HepG2 (cell line): ENCODE data around the gene ZMYND19. TPM values are rescaled to one million over a fixed set of nuclear protein-coding genes. Genes with fewer than 3 reads are reported as not detected.

Experiments
- ATAC-seq: fragments of 200-7000 bp; cut with Tn5 transposase; 3 replicates; pipeline ENCODE4 v1.9.1; 2020; ENCODE audit warnings: mild to moderate bottlenecking, moderate library complexity
- BruUV-seq: library from RNA; stranded (reverse); fragments of 400-500 nt; replicated peaks from 2 replicates; lab custom pipeline; 2021; lab: Mats Ljungman, UMichigan
- CTCF ChIA-PET: fragments of 300-600 bp; formaldehyde crosslinking; extraction: SDS; loops from one replicate; lab custom pipeline; 2021; ENCODE audit warnings: low total read pairs, inconsistent platforms, low intra/inter-chr PET ratio; lab: Yijun Ruan, JAX
- POLR2A ChIA-PET: fragments of 350-600 bp; sonication (Branson Sonifier 250); formaldehyde crosslinking; loops from one replicate; lab custom pipeline; 2020; ENCODE audit warnings: antibody characterized with exemption, inconsistent platforms; lab: Yijun Ruan, JAX
- DNase-seq: peaks from one replicate; pipeline ENCODE4 v3.0.0-alpha.2; 2015; ENCODE audit warnings: low spot score
- FAIRE-seq: peaks from 3 replicates; lab custom pipeline; 2011; peaks lifted over from hg19 to GRCh38; lab: Jason Lieb, UNC
- H2AFZ ChIP-seq: one replicate; pipeline ENCODE4 v1.6.1; 2011; ENCODE audit warnings: low read length, inconsistent platforms
- H3K27ac ChIP-seq: fragments of 300-600 bp; 3 replicates; pipeline ENCODE4 v1.8.0; 2011; ENCODE audit warnings: mixed run types, mild to moderate bottlenecking, mixed read lengths, low read length, inconsistent platforms; ENCODE audit not compliant: insufficient read depth; ENCODE audit errors: extremely low read length
- H3K27me3 ChIP-seq, 2 experiments: fragments of 200-600 bp in 1 of 2; 2 replicates in 1 of 2; 3 replicates in 1 of 2; pipeline versions ENCODE4 v1.6.0 to v1.8.0; 2011; ENCODE audit warnings: low read length in 2 of 2, mild to moderate bottlenecking in 2 of 2, moderate library complexity in 2 of 2, inconsistent platforms in 1 of 2; ENCODE audit not compliant: insufficient read depth in 2 of 2, control insufficient read depth in 1 of 2
- H3K36me3 ChIP-seq, 2 experiments: fragments of 200-600 bp in 1 of 2; replicated peaks in 1 of 2; 2 replicates in 1 of 2; 3 replicates in 1 of 2; pipeline versions ENCODE4 v1.5.1 to v1.8.0; 2011; ENCODE audit warnings: low read length in 2 of 2, inconsistent platforms in 1 of 2; ENCODE audit not compliant: insufficient read depth in 2 of 2, control insufficient read depth in 1 of 2
- H3K4me1 ChIP-seq: 2 replicates; pipeline ENCODE4 v1.5.1; 2012; ENCODE audit warnings: low read length, inconsistent platforms; ENCODE audit not compliant: insufficient read depth
- H3K4me2 ChIP-seq: 2 replicates; pipeline ENCODE4 v1.6.0; 2011; ENCODE audit warnings: low read depth, low read length, inconsistent platforms
- H3K4me3 ChIP-seq, 3 experiments: fragments of 200-600 bp in 1 of 3; sonication (generic), shearing (Covaris generic) in 1 of 3; replicated peaks in 1 of 3; 2 replicates each; pipeline ENCODE4 v1.5.1; 2011 to 2016; ENCODE audit warnings: low read length in 3 of 3, inconsistent platforms in 2 of 3, low read depth in 2 of 3, mild to moderate bottlenecking in 2 of 3, control low read depth in 1 of 3, mixed read lengths in 1 of 3; ENCODE audit not compliant: insufficient read depth in 1 of 3
- H3K79me2 ChIP-seq: one replicate; pipeline ENCODE4 v1.6.1; 2011; ENCODE audit warnings: low read length, inconsistent platforms; ENCODE audit not compliant: insufficient read depth
- H3K9ac ChIP-seq: 2 replicates; pipeline ENCODE4 v1.6.0; 2011; ENCODE audit warnings: mild to moderate bottlenecking, low read depth, low read length, inconsistent platforms; ENCODE audit not compliant: insufficient read depth
- H3K9me3 ChIP-seq: 2 replicates; pipeline ENCODE4 v1.5.1; 2012; ENCODE audit warnings: mild to moderate bottlenecking, low read length
- H4K20me1 ChIP-seq: 2 replicates; pipeline ENCODE4 v1.6.0; 2011; ENCODE audit warnings: inconsistent platforms, mild to moderate bottlenecking, low read length, moderate library complexity; ENCODE audit not compliant: insufficient read depth
- CERS6 ChIP-seq: sonication (generic); formaldehyde crosslinking; IDR thresholded peaks from 2 replicates; pipeline ENCODE4 v1.5.0; 2020; ENCODE audit warnings: missing genetic modification reagents
- ETV5 ChIP-seq: IDR thresholded peaks from 2 replicates; pipeline ENCODE4 v1.6.1; 2018; ENCODE audit warnings: missing biosample characterization, missing genetic modification reagents, inconsistent platforms, borderline replicate concordance
- HOXA7 ChIP-seq: sonication (generic); formaldehyde crosslinking; IDR thresholded peaks from 2 replicates; pipeline ENCODE4 v1.8.1; 2022; ENCODE audit warnings: mild to moderate bottlenecking, missing genetic modification reagents, moderate library complexity
- MAFK ChIP-seq, 2 experiments: IDR thresholded peaks in 1 of 2; conservative IDR thresholded peaks in 1 of 2; 2 replicates each; pipeline ENCODE4 v1.6.1; 2011; ENCODE audit warnings: improper control_type of control experiment in 2 of 2, low read length in 2 of 2
- NCOR1 ChIP-seq: fragments of 200-600 bp; sonication (generic); IDR thresholded peaks from 2 replicates; pipeline ENCODE4 v1.7.0; 2017; ENCODE audit warnings: antibody characterized with exemption, low read length, borderline replicate concordance
- NFYC ChIP-seq: IDR thresholded peaks from 2 replicates; pipeline ENCODE4 v1.6.1; 2016; ENCODE audit warnings: missing genetic modification reagents, missing compliant biosample characterization
- RARA ChIP-seq: IDR thresholded peaks from 2 replicates; pipeline ENCODE4 v1.6.1; 2016; ENCODE audit warnings: missing genetic modification reagents, missing compliant biosample characterization
- REPIN1 ChIP-seq: sonication (generic); formaldehyde crosslinking; IDR thresholded peaks from 2 replicates; pipeline ENCODE4 v1.8.0; 2022; ENCODE audit warnings: missing genetic modification reagents, low read depth, mild to moderate bottlenecking, borderline replicate concordance
- RNF2 ChIP-seq: fragments of 450-650 bp; conservative IDR thresholded peaks from 2 replicates; pipeline ENCODE4 v1.6.1; 2016; ENCODE audit warnings: low read depth
- SMAD1 ChIP-seq: sonication (generic); formaldehyde crosslinking; IDR thresholded peaks from 2 replicates; pipeline ENCODE4 v1.4.0; 2020; ENCODE audit warnings: missing genetic modification reagents, low read depth, mild to moderate bottlenecking, borderline replicate concordance
- THAP11 ChIP-seq: IDR thresholded peaks from 2 replicates; pipeline ENCODE4 v1.6.1; 2016; ENCODE audit warnings: missing biosample characterization, missing genetic modification reagents
- ZBTB8A ChIP-seq: sonication (generic); formaldehyde crosslinking; IDR thresholded peaks from 2 replicates; pipeline ENCODE4 v1.4.0; 2020; ENCODE audit warnings: mild to moderate bottlenecking, low read depth, missing genetic modification reagents, borderline replicate concordance
- ZNF18 ChIP-seq: sonication (generic); formaldehyde crosslinking; IDR thresholded peaks from 2 replicates; pipeline ENCODE4 v1.8.0; 2022; ENCODE audit warnings: mild to moderate bottlenecking, missing genetic modification reagents; ENCODE audit not compliant: insufficient replicate concordance
- ZNF30 ChIP-seq: sonication (generic); formaldehyde crosslinking; IDR thresholded peaks from 2 replicates; pipeline ENCODE4 v1.5.0; 2020; ENCODE audit warnings: mild to moderate bottlenecking, missing genetic modification reagents
- ZNF468 ChIP-seq: sonication (generic); formaldehyde crosslinking; IDR thresholded peaks from 2 replicates; pipeline ENCODE4 v1.8.0; 2022; ENCODE audit warnings: mild to moderate bottlenecking, moderate library complexity, missing genetic modification reagents
- ZNF777 ChIP-seq: sonication (generic); formaldehyde crosslinking; IDR thresholded peaks from 2 replicates; pipeline ENCODE4 v1.4.0; 2020; ENCODE audit warnings: missing genetic modification reagents
- WGBS: methylation state at CpG from one replicate; pipeline ENCODE4 v1.1.6; 2017; ENCODE audit warnings: low lambda C conversion rate; 5-methylcytosine and 5-hydroxymethylcytosine counted together
- in situ Hi-C: cut with HindIII; loops from 2 replicates; pipeline ENCODE4 v1.10.0; 2017; ENCODE audit warnings: low pct_unique_long_range_greater_than_20kb; ENCODE audit not compliant: extremely low pct_ligation_motif_present
- intact Hi-C: fragments of 100-400 bp; cut with micrococcal nuclease; formaldehyde crosslinking; loops from one replicate; pipeline ENCODE4 v1.10.0; 2022; ENCODE audit not compliant: unreplicated experiment
- polyA plus RNA-seq, 8 experiments: library from polyadenylated mRNA; depleted of rRNA in 3 of 8; stranded (reverse) in 7 of 8; unstranded in 1 of 8; fragments of >200 nt; fragmentation: Illumina TruSeq in 4 of 8; extraction: Trizol in 4 of 8; gene quantifications; 2 replicates each; pipeline versions ENCODE4 v1.2.1 to v1.2.3, GENCODE V29; 2011 to 2016; ENCODE audit warnings: low read depth in 4 of 8, missing spikeins in 1 of 8, mixed read lengths in 1 of 8; ENCODE audit not compliant: insufficient read depth in 1 of 8
- total RNA-seq, 5 experiments: library from RNA; depleted of rRNA; stranded (reverse); fragments of >200 nt; fragmentation: Illumina TruSeq; extraction: Trizol; gene quantifications; 2 replicates each; pipeline ENCODE4 v1.2.3, GENCODE V29; 2016; ENCODE audit warnings: low read depth in 1 of 5
- TF ChIP-seq, protein P1 (sequence below): sonication (generic); formaldehyde crosslinking; IDR thresholded peaks from 2 replicates; pipeline ENCODE4 v1.4.0; 2020; ENCODE audit warnings: missing genetic modification reagents
- TF ChIP-seq, protein P2 (sequence below): sonication (generic); formaldehyde crosslinking; conservative IDR thresholded peaks from 2 replicates; pipeline ENCODE4 v1.4.0; 2020; ENCODE audit warnings: missing genetic modification reagents

ZMYND19 gene
- total and polyA plus RNA-seq, 2 of the 13 experiments (the other 11 are each of a cell fraction or from before 2014, with no cell fraction given), result 21.3 to 38.7 TPM

GRCh38 chr9:137543237-137543963 is 46.9 kb downstream of the ZMYND19 start (continued):
- TF ChIP-seq NFYC, result no peak
- TF ChIP-seq ZNF18 (CRISPR knock-in tag), result no peak
- TF ChIP-seq MAFK (conservative IDR thresholded peaks at IDR 0.05 in 1 of 2, IDR thresholded peaks at IDR 0.05 in 1 of 2; ENCODE audit: low read length in 2 of 2), result no peak
- no peak for TF ChIP-seq NCOR1
- TF ChIP-seq RNF2, result no peak

DNA sequence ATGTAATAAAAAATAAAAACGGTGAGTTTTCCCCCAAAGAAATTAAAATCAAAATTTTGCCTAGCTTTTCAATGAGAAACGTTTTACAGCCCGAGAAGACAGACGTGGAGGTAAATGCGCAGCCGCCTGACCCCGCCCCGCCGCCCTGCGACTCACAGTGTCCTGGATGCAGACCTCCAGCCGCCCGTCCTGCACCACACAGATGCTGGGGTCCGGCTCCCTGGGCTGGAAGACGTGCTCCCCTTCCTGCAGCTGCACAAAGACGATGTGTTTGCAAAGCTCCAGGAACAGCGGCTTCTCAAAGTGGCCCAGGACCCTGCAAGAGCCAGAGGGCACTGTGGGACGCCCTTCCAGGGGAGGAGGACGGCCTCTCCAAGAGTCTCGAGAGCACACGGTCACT is 47.8 kb downstream of the ZMYND19 start:
- Histone ChIP-seq H3K9ac (no peak overlapping the region), H3K4me2 (no peak overlapping the region), H3K27ac (no peak overlapping the region), H4K20me1 (no peaks in the 10 kb centered on the region), H2AFZ (no peak overlapping the region), H3K4me1 (no peaks in the 10 kb centered on the region; the same call in 1 of the 2 replicates), H3K79me2 (no peaks in the 10 kb centered on the region), H3K27me3 (peaks cover 0 to 2% of the 10 kb centered on the region in 2 experiments; a peak in 2 of 5 replicates), H3K9me3 (peaks cover 10% of the 10 kb centered on the region; the same call in 1 of the 2 replicates), H3K4me3 (no peak overlapping the region), H3K36me3 (no peaks in the 10 kb centered on the region)
- FAIRE-seq, result no peak
- TF ChIP-seq HOXA7 (CRISPR knock-in tag), result no peak
- TF ChIP-seq CERS6 (CRISPR knock-in tag), result no peak
- no peak for TF ChIP-seq REPIN1 (CRISPR knock-in tag)
- TF ChIP-seq RARA (CRISPR knock-in tag), result no peak
- TF ChIP-seq ZNF468, result no peak
- no peak for TF ChIP-seq ZBTB8A
- no peak for TF ChIP-seq THAP11 (CRISPR knock-in tag)
- TF ChIP-seq ZNF777, result no peak
- TF ChIP-seq ETV5 (CRISPR knock-in tag), result no peak
- no peak for TF ChIP-seq SMAD1 (CRISPR knock-in tag)
- TF ChIP-seq, protein P1, sequence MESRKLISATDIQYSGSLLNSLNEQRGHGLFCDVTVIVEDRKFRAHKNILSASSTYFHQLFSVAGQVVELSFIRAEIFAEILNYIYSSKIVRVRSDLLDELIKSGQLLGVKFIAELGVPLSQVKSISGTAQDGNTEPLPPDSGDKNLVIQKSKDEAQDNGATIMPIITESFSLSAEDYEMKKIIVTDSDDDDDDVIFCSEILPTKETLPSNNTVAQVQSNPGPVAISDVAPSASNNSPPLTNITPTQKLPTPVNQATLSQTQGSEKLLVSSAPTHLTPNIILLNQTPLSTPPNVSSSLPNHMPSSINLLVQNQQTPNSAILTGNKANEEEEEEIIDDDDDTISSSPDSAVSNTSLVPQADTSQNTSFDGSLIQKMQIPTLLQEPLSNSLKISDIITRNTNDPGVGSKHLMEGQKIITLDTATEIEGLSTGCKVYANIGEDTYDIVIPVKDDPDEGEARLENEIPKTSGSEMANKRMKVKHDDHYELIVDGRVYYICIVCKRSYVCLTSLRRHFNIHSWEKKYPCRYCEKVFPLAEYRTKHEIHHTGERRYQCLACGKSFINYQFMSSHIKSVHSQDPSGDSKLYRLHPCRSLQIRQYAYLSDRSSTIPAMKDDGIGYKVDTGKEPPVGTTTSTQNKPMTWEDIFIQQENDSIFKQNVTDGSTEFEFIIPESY (CRISPR knock-in tag), result no peak
- TF ChIP-seq ZNF30 (CRISPR knock-in tag), result no peak
- TF ChIP-seq, protein P2, sequence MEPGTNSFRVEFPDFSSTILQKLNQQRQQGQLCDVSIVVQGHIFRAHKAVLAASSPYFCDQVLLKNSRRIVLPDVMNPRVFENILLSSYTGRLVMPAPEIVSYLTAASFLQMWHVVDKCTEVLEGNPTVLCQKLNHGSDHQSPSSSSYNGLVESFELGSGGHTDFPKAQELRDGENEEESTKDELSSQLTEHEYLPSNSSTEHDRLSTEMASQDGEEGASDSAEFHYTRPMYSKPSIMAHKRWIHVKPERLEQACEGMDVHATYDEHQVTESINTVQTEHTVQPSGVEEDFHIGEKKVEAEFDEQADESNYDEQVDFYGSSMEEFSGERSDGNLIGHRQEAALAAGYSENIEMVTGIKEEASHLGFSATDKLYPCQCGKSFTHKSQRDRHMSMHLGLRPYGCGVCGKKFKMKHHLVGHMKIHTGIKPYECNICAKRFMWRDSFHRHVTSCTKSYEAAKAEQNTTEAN (CRISPR knock-in tag), result no peak
- ChIA-PET CTCF (no interaction called here), POLR2A (no interaction called here)
- WGBS, result 67% methylated on average over 14 of the region's 20 CpGs
- DNase-seq, result no peak
- in situ Hi-C loops, result no loop called here
- intact Hi-C loops, result no loop called here
- no peak for ATAC-seq
- BruUV-seq, result no TSS peak
